Prostate gland (tissue), 2 donors: ENCODE data around the gene AUTS2.

Source experiments
- CTCF ChIP-seq, 4 experiments: fragments of 200-600 bp in 2 of 4; fragments of 450-650 bp in 2 of 4; sonication (generic) in 2 of 4; IDR thresholded peaks; 1 replicate in 3 of 4; 2 replicates in 1 of 4; pipeline ENCODE4 v1.5.1; 2016 to 2019; ENCODE audit warnings: antibody characterized with exemption in 4 of 4, mild to moderate bottlenecking in 2 of 4, moderate library complexity in 2 of 4
- POLR2A ChIP-seq: fragments of 450-650 bp; IDR thresholded peaks from one replicate; pipeline ENCODE4 v1.6.1; 2016; ENCODE audit warnings: antibody characterized with exemption, mild to moderate bottlenecking

GRCh38 chr7:70432567-70433001 is 834.3 kb downstream of the AUTS2 start:
- TF ChIP-seq POLR2A (no peak), CTCF (IDR thresholded peaks at IDR 0.05) (no peak)
